GM08714 (cell line): Measurements from ENCODE around the gene SMIM35.

Experiments
- H3K4me3 ChIP-seq: fragments of 200-500 bp; sonication (Bioruptor generic); 2 replicates; pipeline ENCODE4 v1.5.1; 2014; ENCODE audit warnings: mild to moderate bottlenecking, low read length, inconsistent platforms
- ZNF274 ChIP-seq: IDR thresholded peaks from 2 replicates; pipeline ENCODE4 v1.6.1; 2012; ENCODE audit warnings: mild to moderate bottlenecking, low read depth, low read length

The SMIM35 gene

DNA sequence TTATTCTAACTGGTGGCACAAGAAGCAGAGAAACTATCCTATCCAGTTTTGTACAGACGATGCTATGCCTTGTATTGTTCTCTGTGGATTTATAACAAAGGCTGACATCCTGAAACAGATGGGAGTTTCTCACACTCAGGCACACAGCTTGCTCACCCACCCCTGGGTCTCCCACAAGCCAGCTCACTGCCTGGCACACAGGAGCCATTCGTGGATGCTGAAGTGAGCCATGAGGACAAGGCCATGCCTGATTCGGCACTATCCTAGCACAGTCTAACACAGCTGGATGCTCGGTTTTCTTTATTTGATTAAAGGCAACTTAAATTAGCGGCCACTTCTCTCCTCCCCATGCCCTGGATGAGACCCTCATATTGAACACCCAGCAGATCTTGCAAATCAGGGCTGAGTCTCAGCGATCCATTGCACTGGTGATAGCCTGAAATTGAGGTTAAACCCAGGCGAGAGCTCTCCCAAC lies 35.6 kb downstream of the SMIM35 start:
- no peak overlapping the region for H3K4me3 ChIP-seq
- no peak for TF ChIP-seq ZNF274

DNA sequence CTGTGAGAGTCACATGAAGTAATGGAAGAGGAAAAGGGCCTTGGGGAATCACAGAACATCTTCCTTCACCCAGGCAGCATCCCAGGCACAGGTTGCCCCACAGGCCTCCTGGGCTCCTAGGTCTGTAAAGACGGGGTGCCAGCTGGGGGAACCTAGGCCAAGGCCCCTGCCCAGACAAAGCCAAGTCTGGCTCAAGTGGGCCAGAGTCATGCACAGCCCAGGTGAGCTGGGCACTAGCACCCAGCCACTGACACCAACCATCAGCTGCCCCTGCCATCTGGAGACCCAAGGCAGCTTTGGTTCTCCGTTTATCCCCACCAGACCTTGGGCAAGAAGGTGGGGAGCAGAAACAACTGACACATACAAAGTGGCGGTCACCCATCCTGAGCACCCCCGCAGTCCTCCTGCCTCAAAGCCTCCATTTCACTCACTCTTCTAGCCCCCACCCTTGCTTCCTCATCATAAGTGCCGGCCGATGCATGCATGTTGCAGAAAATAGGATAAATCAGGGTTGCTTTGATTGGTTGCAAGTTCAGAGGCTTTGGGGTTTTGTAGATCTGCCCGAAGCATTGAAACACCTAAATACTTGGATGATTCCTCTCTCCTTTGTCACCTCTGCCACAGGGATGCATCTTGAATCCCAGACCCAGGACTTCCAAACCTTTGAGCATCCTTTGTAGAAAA lies 36.4 kb downstream of the SMIM35 start:
- H3K4me3 ChIP-seq, result no peak overlapping the region
- no peak for TF ChIP-seq ZNF274

DNA sequence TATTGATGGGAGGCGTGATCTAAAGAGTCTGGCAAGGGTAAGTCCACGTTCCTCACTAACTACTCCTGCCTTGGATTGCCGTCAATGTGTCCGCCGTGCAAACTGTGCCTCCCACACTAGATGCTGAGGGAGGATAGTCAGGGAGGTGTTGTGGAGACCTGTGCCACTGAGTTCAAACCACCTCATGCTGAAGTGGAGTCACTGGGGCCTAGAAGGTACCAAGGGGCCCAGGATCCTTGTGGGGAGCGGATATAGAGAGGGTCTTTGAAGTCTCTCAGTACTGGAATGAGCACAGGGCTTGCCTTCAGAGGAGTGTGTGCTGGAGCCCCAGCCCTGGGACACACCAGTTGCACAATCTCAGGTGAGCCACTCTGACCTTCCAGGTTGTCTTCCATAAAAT lies 37.0 kb downstream of the SMIM35 start:
- TF ChIP-seq ZNF274, result no peak
- no peak overlapping the region for H3K4me3 ChIP-seq

DNA sequence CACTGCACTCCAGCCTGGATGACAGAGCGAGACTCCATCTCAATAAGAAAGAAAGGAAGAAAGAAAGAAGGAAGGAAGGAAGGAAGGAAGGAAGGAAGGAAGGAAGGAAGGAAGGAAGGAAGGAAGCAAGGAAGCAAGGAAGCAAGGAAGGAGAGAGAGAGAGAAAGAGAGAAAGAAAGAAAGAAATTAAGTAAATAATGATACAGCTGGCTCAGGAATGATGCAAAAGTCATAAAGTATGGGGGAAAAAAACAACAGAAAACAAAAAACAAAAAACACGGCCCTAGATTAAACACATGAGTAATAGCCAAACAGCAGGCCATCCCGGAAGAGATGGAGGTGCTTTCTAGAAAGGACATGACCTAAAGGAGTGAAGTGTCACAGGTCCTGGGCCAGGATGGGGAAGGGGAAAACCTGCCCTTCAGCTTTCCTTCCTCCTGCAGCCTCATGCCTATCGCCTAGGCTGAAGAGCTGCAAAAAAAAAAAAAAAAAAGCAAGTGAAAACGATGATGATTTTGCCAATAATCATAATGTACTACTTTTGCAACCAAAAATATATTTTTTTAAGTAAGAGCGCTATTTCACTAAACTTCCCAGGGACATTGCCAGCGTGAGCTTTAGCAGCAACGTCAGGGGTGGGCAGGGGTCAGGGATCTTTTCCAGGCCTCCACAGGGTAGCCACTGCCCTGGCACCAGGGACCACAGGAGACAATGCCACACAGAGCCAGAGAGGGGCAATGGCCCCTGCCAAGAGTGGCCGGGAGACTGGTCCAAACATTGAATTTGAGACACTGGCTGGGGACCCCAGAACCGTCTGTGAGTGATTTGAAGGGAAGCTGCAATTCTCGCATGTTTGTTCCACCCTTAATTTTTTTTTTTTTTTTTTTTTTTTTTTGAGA lies 38.0 kb downstream of the SMIM35 start:
- TF ChIP-seq ZNF274, result no peak

DNA sequence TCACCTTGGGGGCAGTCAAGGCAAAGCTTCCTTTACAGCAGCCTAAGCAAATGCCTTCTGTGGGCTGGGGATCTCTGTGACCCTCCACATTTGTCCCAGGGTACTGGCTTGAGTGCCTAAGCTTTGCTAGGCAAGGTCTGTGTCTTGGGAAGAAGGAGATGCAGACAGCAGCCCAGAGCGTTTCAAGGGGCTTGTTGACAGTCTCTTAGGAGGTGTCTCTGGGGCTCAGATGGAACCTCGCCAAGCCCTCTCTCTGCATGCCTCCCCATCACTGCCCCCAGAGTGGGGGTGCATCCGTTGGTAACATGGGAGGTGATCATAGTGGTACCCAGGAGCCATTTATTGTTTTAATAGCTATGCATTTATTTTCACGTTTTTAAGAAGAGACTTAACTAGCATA lies 39.0 kb downstream of the SMIM35 start:
- no peak for TF ChIP-seq ZNF274
- no peak overlapping the region for H3K4me3 ChIP-seq

More for the DNA sequence above, 38.0 kb downstream of the SMIM35 start:
- H3K4me3 ChIP-seq, result no peak overlapping the region

DNA sequence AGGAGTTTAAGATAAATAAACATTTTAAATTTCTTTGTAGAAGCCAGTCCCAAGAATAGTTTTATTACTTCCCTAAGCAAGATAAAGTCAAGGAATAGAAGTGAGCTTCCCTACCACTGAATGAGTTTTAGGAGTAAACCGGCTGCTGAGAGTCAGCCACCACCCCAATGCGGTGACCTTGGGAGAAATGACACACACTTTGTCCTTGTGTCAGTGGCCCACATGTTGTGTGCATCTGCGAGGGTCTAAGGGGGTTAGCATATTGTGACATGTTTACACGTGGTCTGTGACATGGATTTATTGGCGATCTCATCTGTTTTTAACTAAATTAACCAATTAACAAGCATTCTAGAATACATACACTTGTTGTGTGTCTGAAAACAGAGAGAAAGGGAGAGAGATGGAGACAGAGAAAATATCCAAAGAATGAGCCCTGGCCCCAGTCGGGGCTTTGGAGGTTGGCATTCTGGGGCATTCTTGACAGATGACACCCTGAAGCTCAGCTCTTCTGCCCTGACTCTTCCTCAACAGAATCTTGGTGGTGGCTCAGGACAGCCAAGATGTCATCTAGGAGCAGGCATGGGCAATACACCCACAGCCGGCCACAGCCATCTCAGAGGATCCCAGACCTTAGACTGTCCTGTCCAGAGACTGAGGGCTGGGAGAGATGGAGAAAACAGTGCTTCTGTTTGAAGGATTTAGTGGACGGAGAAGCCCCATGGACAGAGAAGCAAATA lies 39.6 kb downstream of the SMIM35 start:
- TF ChIP-seq ZNF274, result no peak
- no peak overlapping the region for H3K4me3 ChIP-seq

DNA sequence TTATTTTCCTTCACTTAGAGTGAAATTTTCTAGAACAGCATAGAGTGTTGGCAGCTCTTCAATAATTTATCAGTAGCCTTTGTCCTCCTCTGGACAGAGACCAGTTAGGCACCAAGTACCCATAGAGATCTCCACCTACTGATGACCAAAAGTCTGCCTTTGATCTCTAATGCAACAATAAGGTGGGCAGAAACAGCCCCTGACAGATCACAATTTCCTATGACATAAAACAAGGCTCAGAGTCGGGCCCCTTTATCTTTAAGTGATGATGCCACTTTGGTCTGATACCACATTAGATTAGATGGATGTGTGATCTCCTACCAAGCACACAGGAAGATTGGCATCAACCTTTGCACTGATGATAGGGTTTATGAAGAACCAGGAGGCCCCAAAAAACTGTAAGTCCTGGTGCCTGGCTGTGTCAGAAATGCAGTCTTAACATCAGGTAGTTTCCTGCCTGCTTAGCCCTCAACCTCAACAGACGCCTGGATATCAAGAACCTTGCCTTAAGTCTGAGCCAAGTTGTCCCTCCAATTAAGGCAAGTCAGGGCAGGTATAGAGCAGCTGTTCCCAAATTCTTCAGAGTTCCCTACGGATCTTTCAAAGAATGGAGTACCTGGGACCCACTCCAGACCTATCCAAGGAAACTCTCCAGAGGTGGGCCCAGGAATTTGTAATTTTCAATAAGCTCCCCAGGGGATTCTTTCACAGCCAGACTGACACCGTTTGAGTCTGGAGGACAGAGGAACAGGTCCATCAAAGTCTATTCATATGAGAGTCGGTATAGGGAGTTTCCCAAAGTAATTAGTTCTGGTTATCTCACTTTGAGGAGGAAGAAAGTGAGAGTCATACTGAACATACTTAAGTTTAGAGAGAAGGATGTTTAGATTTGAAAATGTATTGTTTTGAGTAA lies 40.5 kb downstream of the SMIM35 start:
- no peak for TF ChIP-seq ZNF274
- H3K4me3 ChIP-seq, result no peak overlapping the region

DNA sequence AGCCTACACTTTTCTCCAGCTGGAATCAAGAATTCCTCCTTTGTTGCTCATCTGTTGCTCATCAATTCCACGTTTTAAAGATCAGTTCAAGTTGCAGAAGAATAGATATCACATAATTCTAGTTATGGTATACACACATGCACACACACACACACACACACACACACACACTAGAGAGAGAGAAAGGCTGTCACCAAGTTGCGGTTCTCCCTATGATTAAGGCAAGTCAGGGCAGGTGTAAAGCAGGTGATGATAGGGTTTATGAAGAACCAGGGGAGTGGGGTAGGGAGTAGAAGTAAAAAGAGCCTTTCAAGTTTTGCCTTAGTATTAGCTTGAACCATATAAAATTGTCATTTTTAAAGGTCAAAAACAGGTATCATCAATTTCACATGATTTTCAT lies 41.6 kb downstream of the SMIM35 start:
- no peak for TF ChIP-seq ZNF274
- H3K4me3 ChIP-seq, result no peak overlapping the region

DNA sequence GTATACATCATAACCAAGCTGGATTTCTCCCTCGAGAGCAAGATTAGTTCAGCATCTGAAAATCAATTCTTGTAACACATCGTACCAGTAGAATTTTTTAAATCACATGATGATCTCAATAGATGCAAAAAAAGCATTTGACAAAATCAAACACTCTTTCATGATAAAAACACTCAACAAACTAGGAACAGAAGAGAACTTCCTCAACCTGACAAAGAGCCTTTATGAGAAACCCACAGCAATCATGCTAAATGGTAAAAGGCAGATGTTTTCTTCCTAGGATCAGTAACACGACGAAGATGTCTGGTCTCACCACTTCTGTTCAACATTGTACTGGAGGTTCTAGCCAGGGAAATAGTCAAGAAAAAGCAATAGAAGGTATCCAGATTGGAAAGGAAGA lies 44.0 kb downstream of the SMIM35 start:
- TF ChIP-seq ZNF274, result no peak
- no peak overlapping the region for H3K4me3 ChIP-seq

DNA sequence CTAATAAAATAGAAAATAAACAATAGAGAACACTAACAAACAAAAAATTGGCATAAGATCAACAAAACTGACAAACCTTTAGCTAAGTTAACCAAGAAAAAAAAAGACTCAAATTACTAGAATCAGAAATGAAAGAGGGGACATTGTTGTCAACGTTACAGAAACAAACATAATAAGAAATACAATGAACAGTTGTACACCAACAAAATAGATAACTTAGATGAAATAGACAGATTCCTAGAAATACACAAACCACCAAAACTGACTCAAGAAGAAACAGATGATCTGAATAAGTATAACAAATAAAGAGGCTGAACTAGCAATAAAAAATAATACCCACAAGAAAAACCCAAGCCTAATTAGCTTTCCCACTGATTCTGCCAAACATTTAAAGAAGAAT lies 44.6 kb downstream of the SMIM35 start:
- no peak overlapping the region for H3K4me3 ChIP-seq
- no peak for TF ChIP-seq ZNF274

DNA sequence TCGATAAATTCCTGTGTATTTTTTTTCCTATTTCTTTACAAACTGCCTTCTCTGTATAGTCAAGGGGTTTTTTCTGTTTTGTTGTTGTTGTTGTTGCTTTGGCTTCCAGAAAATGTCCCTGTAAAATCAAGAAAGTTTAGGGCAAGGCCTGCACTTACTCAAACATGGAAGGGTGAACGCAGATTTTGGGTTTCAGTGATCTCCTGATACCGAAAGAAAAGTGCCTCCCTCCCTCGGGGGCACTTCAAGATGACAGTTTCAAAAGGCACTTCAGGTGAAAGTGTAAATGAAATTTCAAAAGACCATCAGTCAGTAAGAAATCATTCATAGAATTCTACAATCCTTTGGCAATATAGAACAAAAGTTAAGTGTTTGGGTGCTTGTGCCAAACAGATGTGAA lies 53.3 kb downstream of the SMIM35 start:
- H3K4me3 ChIP-seq, result no peak overlapping the region
- TF ChIP-seq ZNF274, result no peak

DNA sequence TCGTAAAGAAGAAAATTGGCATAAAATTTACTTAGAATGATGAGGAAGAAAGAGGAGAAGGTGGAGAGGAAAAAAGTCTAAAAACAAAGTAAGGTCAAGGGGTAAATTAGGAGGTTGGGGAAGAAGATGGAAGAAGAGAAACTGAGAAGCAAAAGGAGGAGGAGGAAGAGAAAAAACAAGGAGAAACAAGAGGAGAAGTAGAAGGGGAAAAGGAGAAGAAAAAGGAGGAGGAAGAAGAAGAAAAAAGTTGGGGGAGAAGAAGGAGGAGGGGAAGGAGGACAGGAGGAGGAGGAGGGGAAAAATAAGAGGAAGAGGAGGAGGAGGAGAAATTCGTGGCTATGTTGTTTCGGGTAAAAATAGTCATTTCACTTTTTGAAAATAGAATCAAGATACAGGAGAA lies 58.1 kb downstream of the SMIM35 start:
- H3K4me3 ChIP-seq, result no peak overlapping the region
- TF ChIP-seq ZNF274, result no peak

DNA sequence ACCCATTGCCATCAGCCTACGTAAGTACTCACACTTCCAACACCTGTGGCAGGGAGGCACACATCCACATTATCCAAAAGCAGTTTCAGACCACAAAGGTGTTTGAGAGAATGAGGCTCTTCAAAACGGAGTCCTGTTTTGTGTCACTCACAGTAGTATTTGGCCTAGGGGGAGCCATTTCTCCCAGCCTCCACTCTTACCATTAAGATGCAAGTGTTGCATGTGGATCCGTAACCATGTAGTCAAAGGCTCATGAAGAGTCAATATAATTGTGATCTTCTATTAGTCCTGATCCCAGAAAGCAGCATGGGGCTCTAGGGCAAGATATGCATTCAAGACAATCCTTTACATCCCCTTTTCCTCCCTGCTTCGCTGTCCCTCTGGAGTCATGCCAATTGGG lies 59.1 kb downstream of the SMIM35 start:
- no peak for TF ChIP-seq ZNF274

DNA sequence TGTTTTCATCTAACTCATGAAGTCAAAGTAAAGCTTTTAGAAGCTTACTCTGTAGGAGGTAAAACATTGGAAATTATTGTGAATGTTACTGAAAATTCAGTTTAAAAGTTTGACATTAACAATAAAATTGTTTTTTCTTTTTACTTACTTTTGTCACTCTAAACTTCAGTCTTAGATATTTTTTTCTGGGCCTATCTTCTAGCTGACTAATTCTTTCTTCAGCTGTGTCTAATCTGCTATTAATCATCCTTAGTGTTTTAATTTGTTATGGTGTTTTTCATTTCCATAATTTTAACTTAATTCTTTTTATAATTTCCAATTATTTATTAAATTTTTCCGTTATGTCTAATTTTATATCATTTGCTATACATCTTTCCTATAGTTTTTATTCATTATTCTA lies 65.6 kb downstream of the SMIM35 start:
- no peak for TF ChIP-seq ZNF274
- no peak overlapping the region for H3K4me3 ChIP-seq

More for the DNA sequence above, 59.1 kb downstream of the SMIM35 start:
- no peak overlapping the region for H3K4me3 ChIP-seq

DNA sequence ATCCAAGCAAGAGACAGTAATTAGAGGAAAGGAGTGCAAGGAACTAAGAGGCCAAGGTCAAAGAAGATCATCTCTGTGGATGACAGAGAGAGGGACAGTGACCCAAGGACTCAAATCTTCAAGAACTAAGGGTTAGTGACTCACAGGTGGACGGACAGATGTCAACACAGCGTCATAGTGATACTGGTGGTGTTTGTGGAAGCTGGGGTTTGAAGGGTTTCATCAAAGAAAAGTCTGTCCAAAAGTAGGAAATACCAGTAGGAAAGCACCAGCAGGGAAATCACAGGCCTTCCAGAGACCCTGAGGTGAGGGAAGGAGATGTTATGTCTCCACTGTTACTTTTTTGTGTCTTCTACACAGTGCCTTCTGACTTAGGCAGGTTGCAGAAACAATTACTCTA lies 68.4 kb downstream of the SMIM35 start:
- no peak overlapping the region for H3K4me3 ChIP-seq
- TF ChIP-seq ZNF274, result no peak
